Liver (tissue), 9 donors: ENCODE results near the gene CTU2. TPM values are rescaled to one million over a fixed set of nuclear protein-coding genes. Genes with fewer than 3 reads are reported as not detected.

Experiments
- DNase-seq: peaks from one replicate; pipeline ENCODE4 v3.0.0-alpha.2; 2017; ENCODE audit warnings: low spot score
- H3K27ac ChIP-seq, 2 donors: one replicate each; pipeline ENCODE4 v1.7.0; 2013; ENCODE audit warnings: inconsistent platforms in 2 of 2, low read length in 2 of 2, control low read depth in 1 of 2, low read depth in 1 of 2, mild to moderate bottlenecking in 1 of 2
- H3K27me3 ChIP-seq, 4 donors: one replicate each; pipeline versions ENCODE4 v1.6.1 to v1.7.0; 2013; ENCODE audit warnings: low read length in 3 of 4, inconsistent platforms in 1 of 4, mild to moderate bottlenecking in 1 of 4, moderate library complexity in 1 of 4; ENCODE audit not compliant: control insufficient read depth in 4 of 4, insufficient read depth in 4 of 4
- H3K36me3 ChIP-seq, 4 donors: one replicate each; pipeline versions ENCODE4 v1.6.1 to v1.7.0; 2013; ENCODE audit warnings: low read length in 3 of 4, mild to moderate bottlenecking in 3 of 4, low read depth in 1 of 4, moderate library complexity in 1 of 4; ENCODE audit not compliant: control insufficient read depth in 4 of 4, insufficient read depth in 3 of 4
- H3K4me1 ChIP-seq, 4 donors: one replicate each; pipeline versions ENCODE4 v1.6.1 to v1.7.0; 2013; ENCODE audit warnings: low read length in 3 of 4, mild to moderate bottlenecking in 3 of 4, moderate library complexity in 1 of 4; ENCODE audit not compliant: control insufficient read depth in 4 of 4, insufficient read depth in 4 of 4
- H3K4me3 ChIP-seq, 3 donors: one replicate each; pipeline versions ENCODE4 v1.6.1 to v1.7.0; 2013; ENCODE audit warnings: low read length in 3 of 3, control low read depth in 1 of 3, low read depth in 1 of 3, mild to moderate bottlenecking in 1 of 3
- H3K9ac ChIP-seq, 2 donors: one replicate each; pipeline ENCODE4 v1.7.0; 2013; ENCODE audit warnings: low read length in 2 of 2, mild to moderate bottlenecking in 2 of 2, moderate library complexity in 2 of 2, control low read depth in 1 of 2, low read depth in 1 of 2
- H3K9me3 ChIP-seq, 4 donors: one replicate each; pipeline versions ENCODE4 v1.6.1 to v1.7.0; 2013; ENCODE audit warnings: low read length in 3 of 4; ENCODE audit not compliant: control insufficient read depth in 4 of 4
- ATF3 ChIP-seq: IDR thresholded peaks from 2 replicates; pipeline ENCODE4 v1.6.1; 2016; ENCODE audit warnings: antibody characterized with exemption
- CTCF ChIP-seq: fragments of 150-350 bp; IDR thresholded peaks from 2 replicates; pipeline ENCODE4 v1.5.1; 2017; ENCODE audit warnings: improper control_type of control experiment, low read depth, low read length; ENCODE audit not compliant: missing input control
- EGR1 ChIP-seq, 2 donors: IDR thresholded peaks; 2 replicates each; pipeline ENCODE4 v1.6.1; 2016 to 2018; ENCODE audit warnings: antibody characterized with exemption in 2 of 2, low read depth in 2 of 2
- FOXA1 ChIP-seq: IDR thresholded peaks from 2 replicates; pipeline ENCODE4 v1.6.1; 2016; ENCODE audit warnings: antibody characterized with exemption
- FOXA2 ChIP-seq: IDR thresholded peaks from 2 replicates; pipeline ENCODE4 v1.6.1; 2016; ENCODE audit warnings: antibody characterized with exemption
- GABPA ChIP-seq, 2 donors: IDR thresholded peaks in 1 of 2; conservative IDR thresholded peaks in 1 of 2; 2 replicates each; pipeline ENCODE4 v1.6.1; 2016; ENCODE audit warnings: antibody characterized with exemption in 2 of 2, mild to moderate bottlenecking in 1 of 2, moderate library complexity in 1 of 2
- HNF4A ChIP-seq, 2 donors: conservative IDR thresholded peaks; 2 replicates each; pipeline ENCODE4 v1.6.1; 2016; ENCODE audit warnings: antibody characterized with exemption in 2 of 2, mild to moderate bottlenecking in 2 of 2
- HNF4G ChIP-seq: IDR thresholded peaks from 2 replicates; pipeline ENCODE4 v1.6.1; 2016; ENCODE audit warnings: antibody characterized with exemption
- JUND ChIP-seq, 2 donors: IDR thresholded peaks; 2 replicates each; pipeline ENCODE4 v1.6.1; 2016; ENCODE audit warnings: antibody characterized with exemption in 2 of 2
- MAX ChIP-seq: IDR thresholded peaks from 2 replicates; pipeline ENCODE4 v1.6.1; 2016; ENCODE audit warnings: antibody characterized with exemption
- NR2F2 ChIP-seq: IDR thresholded peaks from 2 replicates; pipeline ENCODE4 v1.6.1; 2016; ENCODE audit warnings: antibody characterized with exemption
- RAD21 ChIP-seq, 2 donors: IDR thresholded peaks; 2 replicates each; pipeline ENCODE4 v1.6.1; 2016; ENCODE audit warnings: antibody characterized with exemption in 2 of 2, mild to moderate bottlenecking in 2 of 2
- REST ChIP-seq: IDR thresholded peaks from 2 replicates; pipeline ENCODE4 v1.6.1; 2016; ENCODE audit warnings: antibody characterized with exemption, mild to moderate bottlenecking
- RXRA ChIP-seq, 2 donors: IDR thresholded peaks; 2 replicates each; pipeline ENCODE4 v1.6.1; 2017 to 2018; ENCODE audit warnings: antibody characterized with exemption in 2 of 2, mild to moderate bottlenecking in 1 of 2
- SP1 ChIP-seq: IDR thresholded peaks from 2 replicates; pipeline ENCODE4 v1.6.1; 2018; ENCODE audit warnings: antibody characterized with exemption, mild to moderate bottlenecking
- TAF1 ChIP-seq: conservative IDR thresholded peaks from 2 replicates; pipeline ENCODE4 v1.6.1; 2016; ENCODE audit warnings: antibody characterized with exemption, mild to moderate bottlenecking
- YY1 ChIP-seq: IDR thresholded peaks from 2 replicates; pipeline ENCODE4 v1.6.1; 2016; ENCODE audit warnings: antibody characterized with exemption, mild to moderate bottlenecking
- ZBTB33 ChIP-seq: IDR thresholded peaks from 2 replicates; pipeline ENCODE4 v1.6.1; 2016; ENCODE audit warnings: antibody characterized with exemption
- WGBS: extraction: QIAGEN DNeasy Blood & Tissue Kit; methylation state at CpG from one replicate; pipeline ENCODE4 v1.1.7; 2013; 5-methylcytosine and 5-hydroxymethylcytosine counted together
- polyA plus RNA-seq, 2 donors: library from polyadenylated mRNA; stranded (reverse) in 1 of 2; unstranded in 1 of 2; fragments of 200-250 nt in 1 of 2; fragments of >200 nt in 1 of 2; fragmentation: Nextera tagmentation in 1 of 2; extraction: Ambion mirVana in 1 of 2; gene quantifications; one replicate each; pipeline versions ENCODE4 v1.2.1 to v1.2.3, GENCODE V29; 2013 to 2015
- total RNA-seq, 2 donors: library from RNA; depleted of rRNA; stranded (reverse); fragments of >200 nt; gene quantifications; one replicate each; pipeline ENCODE4 v1.2.3, GENCODE V29; 2014
- donor health status: healthy.
- donor health status: healthy.
- donor health status: healthy.
- donor health status: healthy.
- donor health status: healthy.

Gene CTU2
- total and polyA plus RNA-seq, 4 donors, result 7.0 to 8.5 (median 7.4) TPM

GRCh38 chr16:88758227-88758943 is 52.1 kb downstream of the CTU2 start:
- WGBS, result 88% methylated on average over 13 of the region's 13 CpGs
- H3K4me3 ChIP-seq, result no peak overlapping the region
- H3K9ac ChIP-seq, result no peak overlapping the region
- H3K27ac ChIP-seq, result no peak overlapping the region
- TF ChIP-seq JUND (IDR thresholded peaks at IDR 0.05) (no peak), NR2F2 (no peak), FOXA2 (no peak), EGR1 (IDR thresholded peaks at IDR 0.05; ENCODE audit: low read depth in 2 of 2) (no peak), GABPA (IDR thresholded peaks at IDR 0.05 in 1 of 2, conservative IDR thresholded peaks at IDR 0.05 in 1 of 2) (no peak), HNF4G (no peak), FOXA1 (no peak), MAX (no peak), ATF3 (no peak), HNF4A (conservative IDR thresholded peaks at IDR 0.05) (no peak), REST (no peak), SP1 (no peak), YY1 (no peak), RAD21 (IDR thresholded peaks at IDR 0.05) (no peak), ZBTB33 (no peak), CTCF (no peak), RXRA (IDR thresholded peaks at IDR 0.05) (no peak), TAF1 (no peak)
- peaks cover 31 to 51% (median 45%) of the 10 kb centered on the region in 4 donors for H3K4me1 ChIP-seq
- H3K27me3 ChIP-seq, result no peaks in the 10 kb centered on the region
- peaks cover 0 to 3% (median 0%) of the 10 kb centered on the region in 4 donors for H3K36me3 ChIP-seq
- no peak for DNase-seq
- H3K9me3 ChIP-seq, result no peaks in the 10 kb centered on the region
